ENCODE results near the gene C1QTNF3. TPM values are rescaled to one million over a fixed set of nuclear protein-coding genes. Genes with fewer than 3 reads are reported as not detected.
"Not testable (repeated sequence)": the region's sequence is repeated elsewhere in the genome, so short reads cannot be mapped to it uniquely, and the experiment has no call there.

C1QTNF3 gene
- 0.26 and 0.59 TPM in 2 replicates for total RNA-seq (2014; rRNA removed; shearing (Covaris generic))

- H3K4me3 ChIP-seq (ENCODE audit: insufficient read depth, low read depth, low read length) = no peak within 1 kb of the TSS
- DNase-seq = no peak
- H3K27me3 ChIP-seq (ENCODE audit: control insufficient read depth, insufficient read depth, low read length) = no peaks in the 10 kb centered on the region
- no peaks in the 10 kb centered on the region for H3K36me3 ChIP-seq (replicated peaks; ENCODE audit: control insufficient read depth, insufficient read depth, low read length)
These were observed at the start of gene C1QTNF3 for GRCh38 chr5:34043099-34043876. TSS of gene C1QTNF3 (minus strand) at chr5:34043213. CDS start at chr5:34043125, 88 bp downstream.

GRCh38 chr5:34091039-34091438, 48.0 kb upstream of the C1QTNF3 start:
- H3K36me3 ChIP-seq (replicated peaks; ENCODE audit: control insufficient read depth, insufficient read depth, low read length); H3K27me3 ChIP-seq (ENCODE audit: control insufficient read depth, insufficient read depth, low read length); H3K4me3 ChIP-seq (ENCODE audit: insufficient read depth, low read depth, low read length); DNase-seq: not testable (repeated sequence)

- H3K36me3 ChIP-seq (replicated peaks; ENCODE audit: control insufficient read depth, insufficient read depth, low read length); H3K4me3 ChIP-seq (ENCODE audit: insufficient read depth, low read depth, low read length); H3K27me3 ChIP-seq (ENCODE audit: control insufficient read depth, insufficient read depth, low read length); DNase-seq: not testable (repeated sequence)
These were observed 46.8 kb upstream of the C1QTNF3 start for GRCh38 chr5:34089802-34090201.

GRCh38 chr5:34087728-34088127, 44.7 kb upstream of the C1QTNF3 start:
- H3K27me3 ChIP-seq (ENCODE audit: control insufficient read depth, insufficient read depth, low read length); DNase-seq; H3K4me3 ChIP-seq (ENCODE audit: insufficient read depth, low read depth, low read length); H3K36me3 ChIP-seq (replicated peaks; ENCODE audit: control insufficient read depth, insufficient read depth, low read length): not testable (repeated sequence)

DNA sequence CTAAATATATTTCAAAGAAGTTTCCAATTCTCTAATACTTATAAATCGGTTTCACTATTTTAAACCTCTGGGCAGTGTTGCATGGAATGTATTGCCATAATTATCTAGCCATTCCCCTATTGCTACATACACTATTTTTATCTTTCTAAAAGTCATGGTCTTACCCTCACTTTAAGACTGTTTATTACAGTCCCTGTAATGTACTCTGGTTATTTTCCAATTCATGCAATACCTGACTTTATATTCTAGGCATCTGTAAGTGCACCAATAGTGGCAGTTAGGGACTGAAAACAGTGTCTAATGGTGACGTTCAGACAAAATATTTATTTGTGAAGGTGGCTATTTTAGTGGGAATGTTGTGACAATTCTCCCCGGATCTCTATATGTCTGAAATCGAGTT, 40.9 kb upstream of the C1QTNF3 start:
- not testable (repeated sequence) for DNase-seq; H3K27me3 ChIP-seq (ENCODE audit: control insufficient read depth, insufficient read depth, low read length); H3K4me3 ChIP-seq (ENCODE audit: insufficient read depth, low read depth, low read length); H3K36me3 ChIP-seq (replicated peaks; ENCODE audit: control insufficient read depth, insufficient read depth, low read length)

DNA sequence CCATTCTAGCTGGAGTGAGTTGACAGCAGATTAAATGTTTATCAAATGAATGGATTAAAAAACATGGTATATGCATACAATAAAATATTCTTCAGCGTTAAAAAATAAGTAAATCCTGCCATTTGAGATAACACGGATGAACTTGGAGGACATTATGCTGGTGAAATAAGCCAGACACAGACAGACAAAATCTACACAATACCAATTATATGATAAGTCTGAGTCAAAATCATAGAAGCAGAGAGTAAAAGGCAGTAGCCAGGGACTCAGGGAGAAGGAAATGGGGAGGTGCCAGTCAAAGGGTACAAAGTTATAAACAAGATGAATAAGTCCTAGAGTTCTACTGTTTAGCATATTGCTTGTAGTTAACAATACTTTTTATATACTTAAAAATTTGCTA, 36.5 kb upstream of the C1QTNF3 start:
- not testable (repeated sequence) for H3K4me3 ChIP-seq (ENCODE audit: insufficient read depth, low read depth, low read length); H3K27me3 ChIP-seq (ENCODE audit: control insufficient read depth, insufficient read depth, low read length); DNase-seq; H3K36me3 ChIP-seq (replicated peaks; ENCODE audit: control insufficient read depth, insufficient read depth, low read length)

- H3K36me3 ChIP-seq (replicated peaks; ENCODE audit: control insufficient read depth, insufficient read depth, low read length); H3K4me3 ChIP-seq (ENCODE audit: insufficient read depth, low read depth, low read length); H3K27me3 ChIP-seq (ENCODE audit: control insufficient read depth, insufficient read depth, low read length); DNase-seq: not testable (repeated sequence)
These were observed 34.6 kb upstream of the C1QTNF3 start for GRCh38 chr5:34077636-34078035.

- not testable (repeated sequence) for DNase-seq; H3K36me3 ChIP-seq (replicated peaks; ENCODE audit: control insufficient read depth, insufficient read depth, low read length); H3K27me3 ChIP-seq (ENCODE audit: control insufficient read depth, insufficient read depth, low read length); H3K4me3 ChIP-seq (ENCODE audit: insufficient read depth, low read depth, low read length)
These were observed 33.8 kb upstream of the C1QTNF3 start for GRCh38 chr5:34076719-34077364.

GRCh38 chr5:34074472-34074871, 31.5 kb upstream of the C1QTNF3 start:
- not testable (repeated sequence) for H3K36me3 ChIP-seq (replicated peaks; ENCODE audit: control insufficient read depth, insufficient read depth, low read length); DNase-seq; H3K4me3 ChIP-seq (ENCODE audit: insufficient read depth, low read depth, low read length); H3K27me3 ChIP-seq (ENCODE audit: control insufficient read depth, insufficient read depth, low read length)

DNA sequence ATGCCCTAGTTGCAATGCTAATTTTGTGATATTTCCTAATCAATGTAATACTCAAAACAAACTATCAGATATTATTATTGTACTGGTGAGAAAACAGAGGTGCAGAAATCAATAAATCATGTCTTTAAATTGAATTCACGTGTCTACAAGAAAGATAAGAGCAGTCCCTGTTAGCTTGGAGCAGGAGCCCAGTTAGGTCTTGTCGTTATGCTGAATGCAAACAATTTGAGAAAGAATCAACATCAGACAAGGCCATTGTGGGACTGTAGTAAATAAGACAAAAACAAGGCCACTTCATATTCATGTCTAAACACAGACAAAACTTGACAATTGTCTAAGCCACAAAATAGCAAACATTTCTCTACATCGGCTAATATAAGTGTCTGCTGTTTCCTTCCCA, 31.1 kb upstream of the C1QTNF3 start:
- not testable (repeated sequence) for H3K27me3 ChIP-seq (ENCODE audit: control insufficient read depth, insufficient read depth, low read length); H3K4me3 ChIP-seq (ENCODE audit: insufficient read depth, low read depth, low read length); H3K36me3 ChIP-seq (replicated peaks; ENCODE audit: control insufficient read depth, insufficient read depth, low read length); DNase-seq

GRCh38 chr5:34070626-34071025, 27.6 kb upstream of the C1QTNF3 start:
- not testable (repeated sequence) for DNase-seq; H3K36me3 ChIP-seq (replicated peaks; ENCODE audit: control insufficient read depth, insufficient read depth, low read length); H3K4me3 ChIP-seq (ENCODE audit: insufficient read depth, low read depth, low read length); H3K27me3 ChIP-seq (ENCODE audit: control insufficient read depth, insufficient read depth, low read length)

- no peak overlapping the region for H3K4me3 ChIP-seq (ENCODE audit: insufficient read depth, low read depth, low read length)
- H3K36me3 ChIP-seq (replicated peaks; ENCODE audit: control insufficient read depth, insufficient read depth, low read length) = no peaks in the 10 kb centered on the region; the same call in 1 of the 2 replicates
- no peak for DNase-seq
- no peaks in the 10 kb centered on the region for H3K27me3 ChIP-seq (ENCODE audit: control insufficient read depth, insufficient read depth, low read length)
These were observed 21.6 kb upstream of the C1QTNF3 start for GRCh38 chr5:34064656-34065055.

DNA sequence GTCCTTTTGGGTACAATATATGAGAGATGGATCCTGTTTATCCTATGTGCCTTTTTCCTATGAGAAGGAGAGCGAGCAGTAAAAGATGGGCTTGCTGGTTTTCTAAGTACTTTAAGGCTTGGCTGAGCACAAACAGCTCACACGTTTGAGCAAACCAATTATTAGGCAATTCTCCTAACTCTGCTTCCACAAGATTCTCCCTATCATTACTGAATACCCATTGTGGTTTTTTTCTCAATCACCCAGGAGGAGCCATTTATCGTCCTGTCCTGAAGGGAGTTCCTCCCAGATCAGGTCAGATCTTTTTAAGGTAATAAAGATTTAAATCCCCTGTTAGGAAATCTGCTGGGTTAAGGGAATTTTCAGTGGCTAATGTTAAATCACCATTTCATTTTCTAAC, 19.4 kb upstream of the C1QTNF3 start:
- no peaks in the 10 kb centered on the region; the same call in 1 of the 2 replicates for H3K36me3 ChIP-seq (replicated peaks; ENCODE audit: control insufficient read depth, insufficient read depth, low read length)
- no peak for DNase-seq
- no peak overlapping the region for H3K4me3 ChIP-seq (ENCODE audit: insufficient read depth, low read depth, low read length)
- H3K27me3 ChIP-seq (ENCODE audit: control insufficient read depth, insufficient read depth, low read length) = no peaks in the 10 kb centered on the region

DNA sequence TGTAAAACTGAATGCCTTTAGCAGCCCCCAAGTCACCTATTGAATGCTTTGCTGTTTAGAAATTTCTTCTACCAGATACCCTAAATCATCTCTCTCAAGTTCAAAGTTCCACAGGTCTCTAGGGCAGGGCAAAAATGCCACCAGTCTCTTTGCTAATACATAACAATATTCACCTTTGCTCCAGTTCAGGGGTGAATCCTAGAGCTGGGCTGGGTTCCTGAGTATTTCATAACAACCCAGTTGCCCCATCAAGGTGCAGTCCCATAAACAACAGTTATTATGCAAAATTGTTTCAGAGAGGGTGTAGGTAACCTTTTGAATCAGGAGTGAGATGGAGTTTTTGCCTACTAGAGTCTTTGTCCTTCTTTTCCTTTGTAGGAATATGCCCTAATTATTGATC, 19.0 kb upstream of the C1QTNF3 start:
- no peaks in the 10 kb centered on the region for H3K27me3 ChIP-seq (ENCODE audit: control insufficient read depth, insufficient read depth, low read length)
- no peaks in the 10 kb centered on the region; the same call in 1 of the 2 replicates for H3K36me3 ChIP-seq (replicated peaks; ENCODE audit: control insufficient read depth, insufficient read depth, low read length)
- DNase-seq = no peak

GRCh38 chr5:34059977-34060376, 17.0 kb upstream of the C1QTNF3 start:
- no peak for DNase-seq
- Histone ChIP-seq H3K27me3 (ENCODE audit: control insufficient read depth, insufficient read depth, low read length) (no peaks in the 10 kb centered on the region), H3K36me3 (replicated peaks; ENCODE audit: control insufficient read depth, insufficient read depth, low read length) (no peaks in the 10 kb centered on the region; the same call in 1 of the 2 replicates), H3K4me3 (ENCODE audit: insufficient read depth, low read depth, low read length) (no peak overlapping the region)

More for the DNA sequence above, 19.0 kb upstream of the C1QTNF3 start:
- H3K4me3 ChIP-seq (ENCODE audit: insufficient read depth, low read depth, low read length) = no peak overlapping the region

All from H7 (cell line).